Mucosa of rectum (tissue), 2 donors: ENCODE data around the gene NBPF1.
"Not testable (repeated sequence)": the region's sequence is repeated elsewhere in the genome, so short reads cannot be mapped to it uniquely, and the experiment has no call there.

Source experiments
- H3K27ac ChIP-seq, 2 donors: one replicate each; pipeline ENCODE4 v1.7.0; 2013; ENCODE audit warnings: inconsistent platforms in 2 of 2, low read depth in 2 of 2, low read length in 2 of 2
- H3K27me3 ChIP-seq, 2 donors: one replicate each; pipeline ENCODE4 v1.7.0; 2013; ENCODE audit warnings: low read length in 2 of 2; ENCODE audit not compliant: control insufficient read depth in 2 of 2, insufficient read depth in 2 of 2
- H3K36me3 ChIP-seq, 2 donors: one replicate each; pipeline ENCODE4 v1.7.0; 2013; ENCODE audit warnings: low read length in 2 of 2; ENCODE audit not compliant: control insufficient read depth in 2 of 2, insufficient read depth in 2 of 2
- H3K4me1 ChIP-seq, 2 donors: one replicate each; pipeline ENCODE4 v1.7.0; 2013; ENCODE audit warnings: low read length in 2 of 2, mild to moderate bottlenecking in 1 of 2; ENCODE audit not compliant: control insufficient read depth in 2 of 2, insufficient read depth in 2 of 2
- H3K4me3 ChIP-seq, 2 donors: one replicate each; pipeline ENCODE4 v1.7.0; 2013; ENCODE audit warnings: low read length in 2 of 2
- H3K9ac ChIP-seq, 2 donors: one replicate each; pipeline ENCODE4 v1.7.0; 2013; ENCODE audit warnings: low read length in 2 of 2, low read depth in 1 of 2, mild to moderate bottlenecking in 1 of 2
- H3K9me3 ChIP-seq, 2 donors: one replicate each; pipeline ENCODE4 v1.7.0; 2013; ENCODE audit warnings: low read length in 2 of 2; ENCODE audit not compliant: control insufficient read depth in 2 of 2
- donor health status: healthy.
- donor health status: Normal muscosa, but diverticular disease.

NBPF1 gene

GRCh38 chr1:16528338-16528737 lies 85.0 kb downstream of the NBPF1 start:
- not testable (repeated sequence) for H3K4me3 ChIP-seq, H3K27me3 ChIP-seq

DNA sequence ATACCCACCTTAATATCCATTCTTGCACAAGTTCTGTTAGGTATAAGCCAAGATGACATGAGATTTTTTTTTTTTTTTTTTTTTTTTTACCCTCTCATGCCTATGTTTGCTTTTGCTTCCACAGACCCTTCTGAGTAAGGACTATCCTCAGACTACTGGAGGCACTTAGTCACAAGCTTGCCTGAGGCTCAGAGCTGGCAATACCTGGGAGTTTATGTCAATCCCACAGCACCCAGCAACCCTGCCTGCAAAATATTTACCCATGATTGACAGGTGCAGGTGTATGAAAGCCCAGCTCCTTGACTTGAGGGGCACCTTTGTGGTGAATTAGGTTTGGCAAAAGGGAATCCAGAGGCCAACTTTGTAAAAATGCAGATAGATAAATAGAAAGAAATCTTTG lies 87.6 kb downstream of the NBPF1 start:
- H3K9ac ChIP-seq, H3K27me3 ChIP-seq, H3K27ac ChIP-seq, H3K4me1 ChIP-seq, H3K9me3 ChIP-seq, H3K4me3 ChIP-seq, H3K36me3 ChIP-seq: not testable (repeated sequence)

More at GRCh38 chr1:16528338-16528737, 85.0 kb downstream of the NBPF1 start:
- not testable (repeated sequence) for H3K36me3 ChIP-seq, H3K9ac ChIP-seq, H3K4me1 ChIP-seq, H3K27ac ChIP-seq, H3K9me3 ChIP-seq

DNA sequence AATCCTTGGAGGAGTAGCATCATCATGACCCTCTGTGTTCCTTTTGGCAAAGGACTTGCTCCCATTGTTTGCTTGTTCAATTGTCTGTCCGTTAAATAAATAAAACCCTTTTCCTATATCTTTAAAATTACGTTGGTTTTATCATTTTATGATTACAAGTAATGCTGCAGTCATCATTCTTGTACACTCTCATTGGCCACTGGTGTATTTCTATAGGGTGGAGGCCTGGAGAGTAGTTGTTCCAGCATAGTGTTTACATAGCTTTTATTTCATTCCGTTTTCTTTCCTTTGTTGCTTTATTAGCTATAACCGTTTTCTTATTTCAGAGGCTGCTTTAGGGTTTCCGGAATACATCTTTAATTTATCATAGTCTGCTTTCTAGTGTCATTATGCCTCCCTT lies 91.7 kb downstream of the NBPF1 start:
- not testable (repeated sequence) for H3K27ac ChIP-seq, H3K4me3 ChIP-seq, H3K9ac ChIP-seq, H3K4me1 ChIP-seq, H3K36me3 ChIP-seq, H3K9me3 ChIP-seq
- H3K27me3 ChIP-seq, result peaks cover 11 to 21% of the 10 kb centered on the region in 2 donors

DNA sequence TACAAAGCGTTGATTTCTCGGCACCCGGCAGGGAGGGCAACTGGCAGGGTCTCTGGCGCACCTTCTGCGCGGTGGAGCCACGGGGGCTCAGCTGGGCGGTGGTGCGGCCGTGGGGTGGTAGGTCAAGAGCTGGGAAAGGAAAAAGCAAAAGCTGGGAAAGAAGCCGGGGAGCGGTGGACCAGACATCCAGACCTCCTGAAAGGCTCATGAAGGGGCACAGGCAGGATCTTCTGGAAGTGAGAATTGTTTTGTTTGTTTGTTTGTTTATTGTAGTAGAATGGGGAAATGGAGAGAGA lies 92.1 kb downstream of the NBPF1 start:
- Histone ChIP-seq H3K27ac (no peak overlapping the region), H3K9me3 (no peaks in the 10 kb centered on the region), H3K27me3 (peaks cover 11 to 21% of the 10 kb centered on the region in 2 donors), H3K4me3 (no peak overlapping the region), H3K9ac (no peak overlapping the region), H3K36me3 (no peaks in the 10 kb centered on the region), H3K4me1 (no peaks in the 10 kb centered on the region)

GRCh38 chr1:16520435-16521287 lies 92.7 kb downstream of the NBPF1 start:
- H3K4me3 ChIP-seq, H3K36me3 ChIP-seq, H3K4me1 ChIP-seq, H3K27ac ChIP-seq, H3K9ac ChIP-seq, H3K9me3 ChIP-seq: not testable (repeated sequence)
- H3K27me3 ChIP-seq, result peaks cover 11 to 21% of the 10 kb centered on the region in 2 donors

GRCh38 chr1:16519255-16519951 lies 94.0 kb downstream of the NBPF1 start:
- not testable (repeated sequence) for H3K27ac ChIP-seq, H3K4me3 ChIP-seq, H3K4me1 ChIP-seq, H3K36me3 ChIP-seq, H3K9me3 ChIP-seq, H3K9ac ChIP-seq
- H3K27me3 ChIP-seq, result peaks cover 11 to 21% of the 10 kb centered on the region in 2 donors

DNA sequence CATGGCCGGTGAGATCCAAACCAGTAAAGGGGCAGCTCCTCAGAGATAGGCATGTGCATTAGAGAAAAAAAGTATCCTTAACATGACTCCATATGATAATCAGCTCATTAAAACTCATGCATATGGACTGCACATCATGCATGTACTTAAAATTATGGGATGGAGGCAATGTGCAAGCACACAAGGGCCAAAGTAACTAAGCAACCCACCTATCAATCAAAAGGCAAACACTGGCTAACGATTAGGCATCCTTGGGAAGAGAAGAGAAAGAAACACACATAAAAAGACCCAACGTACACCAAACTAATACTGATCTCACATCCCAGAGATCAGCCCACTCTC lies 94.5 kb downstream of the NBPF1 start:
- H3K4me1 ChIP-seq, H3K4me3 ChIP-seq, H3K9ac ChIP-seq, H3K9me3 ChIP-seq, H3K27ac ChIP-seq, H3K36me3 ChIP-seq: not testable (repeated sequence)
- H3K27me3 ChIP-seq, result peaks cover 11 to 21% of the 10 kb centered on the region in 2 donors

GRCh38 chr1:16516694-16517410 lies 96.5 kb downstream of the NBPF1 start:
- not testable (repeated sequence) for H3K4me1 ChIP-seq, H3K9ac ChIP-seq, H3K4me3 ChIP-seq, H3K9me3 ChIP-seq, H3K36me3 ChIP-seq, H3K27ac ChIP-seq
- peaks cover 9 to 17% of the 10 kb centered on the region in 2 donors for H3K27me3 ChIP-seq

DNA sequence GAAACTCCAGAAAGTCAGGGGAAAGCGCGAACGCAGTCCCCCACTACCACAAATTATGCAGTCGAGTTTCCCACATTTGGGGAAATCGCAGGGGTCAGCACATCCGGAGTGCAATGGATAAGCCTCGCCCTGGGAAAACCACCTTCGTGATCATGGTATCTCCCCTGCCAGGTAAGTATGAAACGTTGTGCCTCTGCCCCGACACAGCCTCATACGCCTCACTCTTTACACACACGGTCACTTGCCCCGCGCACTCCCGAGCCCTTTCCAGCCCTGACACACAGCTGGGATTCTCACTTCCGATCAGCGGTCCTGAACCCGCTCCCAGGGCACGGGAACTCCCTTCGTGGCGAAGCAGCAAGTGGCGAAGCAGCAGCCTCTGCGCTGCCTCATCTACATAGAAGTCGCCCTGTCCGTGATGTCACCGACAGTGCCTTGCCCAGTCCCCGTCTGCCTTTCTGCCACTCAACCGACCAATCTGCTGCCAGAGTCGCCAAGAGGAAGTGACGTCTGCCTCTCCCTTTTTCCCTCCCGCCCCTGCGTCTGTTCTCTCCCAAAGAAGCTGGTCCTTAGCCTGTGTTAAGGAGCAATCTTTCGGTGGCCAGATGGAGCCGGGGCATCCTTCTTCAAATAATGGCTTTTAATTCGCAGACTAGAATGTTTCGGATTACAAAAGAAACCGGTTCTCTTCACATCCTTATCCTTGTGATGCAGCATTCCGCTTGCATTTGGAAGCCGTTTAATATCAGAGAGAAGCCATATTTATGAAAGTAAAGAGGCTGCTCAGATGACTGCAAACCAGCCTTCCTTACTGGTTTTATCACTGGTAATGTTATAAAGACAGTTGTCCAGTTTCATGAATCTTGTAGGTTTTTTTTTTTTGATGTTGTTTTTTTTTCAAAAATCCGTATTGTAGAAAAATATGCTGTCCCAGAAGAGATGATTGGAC lies 99.0 kb downstream of the NBPF1 start, which contains the start of gene RNU1-1:
Gene RNU1-1 (minus strand): TSS at position 179 of the 949 bp plus-strand sequence.
- H3K9ac ChIP-seq, result peak within 1 kb of the TSS; percentile 63 to 75
- not testable (repeated sequence) for H3K36me3 ChIP-seq, H3K27me3 ChIP-seq, H3K4me1 ChIP-seq, H3K9me3 ChIP-seq
- H3K27ac ChIP-seq, result peak within 1 kb of the TSS; percentile 89 to 90
- H3K4me3 ChIP-seq, result peak within 1 kb of the TSS; percentile 62 to 70
